HEK293T (cell line): Measurements from ENCODE around the gene UAP1.

Experiments used
- ARNT ChIP-seq: fragments of 450-650 bp; IDR thresholded peaks from 2 replicates; pipeline ENCODE4 v1.6.1; 2017; ENCODE audit warnings: mild to moderate bottlenecking
- BHLHE40 ChIP-seq: fragments of 450-650 bp; IDR thresholded peaks from 2 replicates; pipeline ENCODE4 v1.6.1; 2016; ENCODE audit warnings: mild to moderate bottlenecking, moderate library complexity, borderline replicate concordance
- CTBP1 ChIP-seq: fragments of 450-650 bp; IDR thresholded peaks from 2 replicates; pipeline ENCODE4 v1.6.1; 2016; ENCODE audit warnings: borderline replicate concordance
- FOXK2 ChIP-seq: fragments of 450-650 bp; IDR thresholded peaks from 2 replicates; pipeline ENCODE4 v1.6.1; 2016; ENCODE audit warnings: mild to moderate bottlenecking
- HDGF ChIP-seq: fragments of 450-650 bp; IDR thresholded peaks from 2 replicates; pipeline ENCODE4 v1.6.1; 2017; ENCODE audit warnings: antibody characterized with exemption, borderline replicate concordance
- LEF1 ChIP-seq: fragments of 450-650 bp; IDR thresholded peaks from 2 replicates; pipeline ENCODE4 v1.6.1; 2017; ENCODE audit warnings: mild to moderate bottlenecking, borderline replicate concordance
- NFRKB ChIP-seq: fragments of 450-650 bp; IDR thresholded peaks from 2 replicates; pipeline ENCODE4 v1.6.1; 2016; ENCODE audit warnings: mild to moderate bottlenecking, moderate library complexity
- SP1 ChIP-seq: fragments of 450-650 bp; IDR thresholded peaks from 2 replicates; pipeline ENCODE4 v1.6.1; 2017
- SUZ12 ChIP-seq: fragments of 450-650 bp; IDR thresholded peaks from 2 replicates; pipeline ENCODE4 v1.6.1; 2016; ENCODE audit warnings: mild to moderate bottlenecking
- ZNF384 ChIP-seq: fragments of 450-650 bp; IDR thresholded peaks from 2 replicates; pipeline ENCODE4 v1.6.1; 2016
- TF ChIP-seq, protein P1 (sequence below): fragments of 450-650 bp; IDR thresholded peaks from 2 replicates; pipeline ENCODE4 v1.6.1; 2016

DNA sequence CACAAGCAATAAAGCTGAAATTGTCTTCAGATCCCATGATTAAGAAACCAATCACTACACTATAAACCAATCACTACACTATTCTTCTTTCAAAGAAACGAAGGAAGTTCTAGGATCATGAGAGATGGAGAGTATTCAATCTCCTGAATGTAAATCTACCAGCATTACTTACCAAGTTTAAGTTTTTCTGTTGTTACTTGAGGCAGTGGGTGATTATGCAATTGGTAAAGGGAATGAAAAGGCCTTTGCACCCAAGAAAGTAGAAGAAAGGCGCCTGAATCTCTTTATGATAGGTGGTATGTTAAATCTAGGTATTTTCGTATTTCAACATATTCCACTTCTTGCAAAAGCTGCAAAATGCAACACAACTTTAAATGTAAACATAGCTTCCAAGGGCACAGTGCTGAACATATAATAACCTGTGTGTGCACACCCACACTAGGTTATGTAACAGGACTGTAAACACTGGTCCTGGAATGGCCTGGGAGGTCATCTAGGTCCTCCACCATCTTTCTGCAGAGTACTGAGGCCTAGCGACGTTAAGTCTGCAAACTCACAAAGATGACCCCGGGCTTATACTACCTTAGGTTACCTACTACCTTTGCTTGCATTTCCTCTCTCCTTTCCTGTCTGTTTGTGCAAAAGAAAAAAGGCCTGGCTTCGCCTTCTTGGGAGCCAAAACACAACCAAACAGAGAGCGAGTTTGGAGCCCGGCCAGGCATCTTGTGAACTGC, 1.1 kb upstream of the UAP1 start:
- TF ChIP-seq ZNF384 (no peak), SUZ12 (no peak), BHLHE40 (no peak), ARNT (no peak), LEF1 (no peak), HDGF (no peak), NFRKB (no peak), SP1 (no peak), CTBP1 (no peak), FOXK2 (no peak)
- TF ChIP-seq, protein P1, sequence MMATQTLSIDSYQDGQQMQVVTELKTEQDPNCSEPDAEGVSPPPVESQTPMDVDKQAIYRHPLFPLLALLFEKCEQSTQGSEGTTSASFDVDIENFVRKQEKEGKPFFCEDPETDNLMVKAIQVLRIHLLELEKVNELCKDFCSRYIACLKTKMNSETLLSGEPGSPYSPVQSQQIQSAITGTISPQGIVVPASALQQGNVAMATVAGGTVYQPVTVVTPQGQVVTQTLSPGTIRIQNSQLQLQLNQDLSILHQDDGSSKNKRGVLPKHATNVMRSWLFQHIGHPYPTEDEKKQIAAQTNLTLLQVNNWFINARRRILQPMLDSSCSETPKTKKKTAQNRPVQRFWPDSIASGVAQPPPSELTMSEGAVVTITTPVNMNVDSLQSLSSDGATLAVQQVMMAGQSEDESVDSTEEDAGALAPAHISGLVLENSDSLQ = no peak
